Measurements from ENCODE around the gene MMP23B.
"Not testable (repeated sequence)": the region's sequence is repeated elsewhere in the genome, so short reads cannot be mapped to it uniquely, and the experiment has no call there.

Gene MMP23B

DNA sequence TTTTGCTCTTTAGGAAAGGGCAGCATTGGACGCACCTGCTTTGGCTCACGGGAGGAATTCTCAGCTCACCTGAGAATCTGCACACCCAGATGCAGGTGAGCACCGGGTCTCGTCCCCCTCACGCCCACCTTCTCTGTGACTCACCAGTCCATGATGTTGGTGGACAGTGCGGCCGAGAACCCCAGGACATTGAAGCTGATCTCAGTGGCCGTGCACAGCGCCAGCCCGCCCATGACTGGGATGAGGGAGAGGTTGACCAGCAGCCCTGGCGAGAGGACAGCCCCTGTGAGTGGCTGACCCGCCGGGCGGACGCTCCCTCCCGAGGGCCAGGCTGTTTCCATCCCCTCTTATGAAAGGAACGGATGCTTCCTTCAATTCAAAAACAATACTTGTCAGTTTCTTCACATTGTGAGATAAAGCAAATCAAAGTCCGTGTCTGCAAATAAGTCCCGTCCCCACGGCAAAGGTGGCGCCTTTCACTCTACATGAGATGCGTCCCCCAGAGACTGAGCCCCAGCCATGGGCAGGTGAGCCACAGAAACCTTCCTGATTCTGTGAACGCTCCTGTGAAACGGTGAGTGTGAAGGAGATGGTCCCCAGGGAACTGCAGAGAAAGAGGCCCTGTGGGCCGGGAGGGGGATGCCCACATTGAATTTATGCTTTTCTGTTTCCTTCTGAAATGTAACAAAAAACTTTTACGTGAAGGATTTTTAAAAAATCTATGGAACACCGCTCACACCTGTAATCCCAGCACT is 39.6 kb downstream of the MMP23B start:
- TF ChIP-seq, protein P1, sequence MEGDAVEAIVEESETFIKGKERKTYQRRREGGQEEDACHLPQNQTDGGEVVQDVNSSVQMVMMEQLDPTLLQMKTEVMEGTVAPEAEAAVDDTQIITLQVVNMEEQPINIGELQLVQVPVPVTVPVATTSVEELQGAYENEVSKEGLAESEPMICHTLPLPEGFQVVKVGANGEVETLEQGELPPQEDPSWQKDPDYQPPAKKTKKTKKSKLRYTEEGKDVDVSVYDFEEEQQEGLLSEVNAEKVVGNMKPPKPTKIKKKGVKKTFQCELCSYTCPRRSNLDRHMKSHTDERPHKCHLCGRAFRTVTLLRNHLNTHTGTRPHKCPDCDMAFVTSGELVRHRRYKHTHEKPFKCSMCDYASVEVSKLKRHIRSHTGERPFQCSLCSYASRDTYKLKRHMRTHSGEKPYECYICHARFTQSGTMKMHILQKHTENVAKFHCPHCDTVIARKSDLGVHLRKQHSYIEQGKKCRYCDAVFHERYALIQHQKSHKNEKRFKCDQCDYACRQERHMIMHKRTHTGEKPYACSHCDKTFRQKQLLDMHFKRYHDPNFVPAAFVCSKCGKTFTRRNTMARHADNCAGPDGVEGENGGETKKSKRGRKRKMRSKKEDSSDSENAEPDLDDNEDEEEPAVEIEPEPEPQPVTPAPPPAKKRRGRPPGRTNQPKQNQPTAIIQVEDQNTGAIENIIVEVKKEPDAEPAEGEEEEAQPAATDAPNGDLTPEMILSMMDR (IDR thresholded peaks at IDR 0.05; ENCODE audit: extremely low read depth, missing control alignments): no peak
- no peak for DNase-seq (ENCODE audit: low spot score)

DNA sequence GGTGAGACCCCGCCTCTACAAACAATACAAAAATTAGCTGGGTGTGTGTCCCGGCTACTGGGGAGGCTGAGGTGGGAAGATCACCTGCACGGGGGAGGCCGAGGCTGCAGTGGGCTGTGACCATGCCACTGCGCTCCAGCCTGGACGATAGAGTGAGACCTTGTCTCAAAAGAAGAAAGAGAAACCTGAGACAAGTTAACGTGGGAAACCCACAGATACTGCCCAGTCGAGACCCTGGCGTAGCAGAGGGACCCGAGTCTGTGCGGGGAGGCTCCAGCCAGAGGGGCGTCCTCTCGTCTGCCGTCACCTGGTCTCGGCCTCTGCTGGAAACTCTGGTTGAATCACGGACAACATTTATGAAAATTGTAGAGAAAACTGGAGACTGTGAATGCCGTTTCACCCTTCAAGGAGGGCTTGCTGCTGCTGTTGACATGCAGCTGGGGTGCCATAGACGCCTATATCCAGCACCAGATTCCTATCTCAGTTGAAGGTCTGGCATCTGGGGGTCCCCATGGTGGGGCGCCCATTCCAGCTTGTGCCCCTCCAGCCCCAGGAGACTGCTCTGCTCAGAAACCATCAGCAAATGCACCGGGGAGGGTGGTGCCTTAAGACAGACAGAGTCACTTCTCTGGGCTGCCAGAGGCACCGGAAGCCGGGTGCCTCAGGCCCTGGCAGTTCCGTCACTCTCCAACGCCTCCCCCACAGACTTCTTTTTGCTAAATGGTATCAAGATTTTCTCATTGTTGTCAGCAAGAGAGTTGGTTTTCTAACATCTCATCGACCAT is 40.4 kb downstream of the MMP23B start:
- no peak for DNase-seq (ENCODE audit: low spot score)
- TF ChIP-seq, protein P1 (IDR thresholded peaks at IDR 0.05; ENCODE audit: extremely low read depth, missing control alignments): no peak

DNA sequence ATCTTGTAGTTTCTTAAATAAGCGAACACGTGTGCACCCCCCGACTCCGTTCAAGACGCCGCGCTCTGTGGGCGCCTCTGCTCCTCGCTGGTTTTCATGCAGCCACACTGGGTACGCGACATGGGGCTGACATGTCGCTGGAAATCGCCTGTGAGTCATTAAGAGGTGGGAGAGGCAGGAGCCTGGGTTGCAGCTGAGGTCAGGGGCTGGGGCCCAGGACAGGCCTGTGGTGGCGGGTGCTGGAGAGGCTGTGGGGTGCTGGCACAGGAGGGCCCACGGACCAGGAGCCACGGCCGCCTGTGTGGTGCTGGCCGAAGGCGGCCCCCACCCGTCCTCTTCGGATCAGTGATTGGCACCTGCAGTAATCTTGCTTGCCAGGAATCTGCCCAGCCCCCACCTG is 42.8 kb downstream of the MMP23B start:
- DNase-seq (ENCODE audit: low spot score): not testable (repeated sequence)

DNA sequence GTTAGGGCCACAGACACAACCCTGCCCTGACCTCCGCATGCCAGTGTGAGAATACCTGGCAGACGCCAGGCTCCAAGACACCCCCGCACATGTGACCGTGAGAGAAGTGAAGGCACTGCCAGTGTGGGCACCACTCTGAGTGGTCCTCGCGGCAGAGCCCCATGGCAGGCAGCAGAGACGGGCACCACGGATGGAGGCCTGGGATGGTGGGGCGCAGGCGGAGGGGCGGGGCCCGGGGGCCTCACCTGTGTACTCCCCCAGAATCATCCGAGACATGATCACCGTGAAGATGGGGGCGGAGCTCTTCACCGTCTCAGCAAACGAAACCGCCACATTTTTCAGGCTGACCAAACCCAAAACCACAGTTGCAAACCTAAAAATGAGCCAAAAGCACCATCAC is 43.2 kb downstream of the MMP23B start:
- not testable (repeated sequence) for DNase-seq (ENCODE audit: low spot score)

DNA sequence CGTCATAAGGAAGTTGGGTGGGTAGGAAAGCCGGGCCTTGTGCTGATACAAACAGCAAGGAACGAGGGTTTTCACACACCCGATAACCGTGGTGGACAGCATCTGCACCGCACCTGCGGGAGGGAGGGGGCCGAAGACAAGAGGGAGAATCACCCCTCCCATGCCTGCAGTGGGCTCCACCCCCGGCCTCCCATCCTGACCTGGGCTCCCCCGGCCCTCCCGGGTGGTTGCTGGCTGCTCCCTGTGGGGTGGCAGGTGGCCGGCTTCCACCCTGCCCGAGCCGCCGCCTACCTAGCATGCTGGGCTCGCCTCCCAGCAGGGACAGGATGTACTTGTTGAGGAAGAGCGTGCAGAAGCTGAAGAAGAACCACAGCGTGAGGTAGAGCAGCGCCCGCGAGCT is 44.1 kb downstream of the MMP23B start:
- not testable (repeated sequence) for DNase-seq (ENCODE audit: low spot score)

DNA sequence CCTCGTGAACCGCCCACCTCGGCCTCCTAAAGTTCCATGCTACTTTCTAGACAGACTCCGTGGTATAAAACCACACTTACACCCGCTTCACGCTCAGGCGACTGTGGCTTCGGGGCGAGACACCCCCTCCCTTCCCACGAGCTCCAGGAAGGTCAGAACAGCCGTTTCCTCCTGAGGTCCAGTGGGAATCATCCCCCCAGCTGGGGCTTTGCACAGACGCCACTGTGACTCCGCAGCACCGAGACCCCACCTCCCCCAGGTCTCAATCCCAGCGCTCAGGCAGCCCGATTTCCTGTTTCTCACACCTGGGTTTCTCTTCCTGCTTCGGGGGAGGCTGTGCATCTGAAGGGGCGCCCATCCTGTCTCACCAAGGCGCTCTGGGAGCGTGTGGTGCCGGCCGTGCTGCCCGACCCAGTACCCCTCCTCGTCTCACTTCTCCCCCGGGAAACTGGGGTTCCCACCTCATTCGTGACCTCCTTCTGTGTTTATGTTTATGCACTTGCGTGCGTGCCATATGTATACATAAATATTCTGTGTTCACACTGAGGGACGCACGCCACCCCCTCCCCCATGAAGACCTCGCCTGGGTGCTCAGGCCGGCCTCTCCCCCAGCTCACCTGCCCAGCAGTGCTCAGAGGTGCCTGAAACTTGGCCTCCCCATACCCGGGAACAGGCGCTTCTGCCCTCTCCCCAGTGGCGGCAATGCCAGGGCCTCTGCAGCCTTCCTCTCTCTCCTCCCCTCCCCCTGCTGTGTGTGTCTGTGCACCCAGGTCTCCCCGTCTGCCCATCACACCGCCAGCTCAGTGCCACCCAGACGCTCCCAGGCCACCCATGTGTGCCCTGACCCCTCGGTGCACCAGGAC is 46.0 kb downstream of the MMP23B start:
- TF ChIP-seq, protein P1 (IDR thresholded peaks at IDR 0.05; ENCODE audit: extremely low read depth, missing control alignments): no peak
- DNase-seq (ENCODE audit: low spot score): peak; percentile 86

DNA sequence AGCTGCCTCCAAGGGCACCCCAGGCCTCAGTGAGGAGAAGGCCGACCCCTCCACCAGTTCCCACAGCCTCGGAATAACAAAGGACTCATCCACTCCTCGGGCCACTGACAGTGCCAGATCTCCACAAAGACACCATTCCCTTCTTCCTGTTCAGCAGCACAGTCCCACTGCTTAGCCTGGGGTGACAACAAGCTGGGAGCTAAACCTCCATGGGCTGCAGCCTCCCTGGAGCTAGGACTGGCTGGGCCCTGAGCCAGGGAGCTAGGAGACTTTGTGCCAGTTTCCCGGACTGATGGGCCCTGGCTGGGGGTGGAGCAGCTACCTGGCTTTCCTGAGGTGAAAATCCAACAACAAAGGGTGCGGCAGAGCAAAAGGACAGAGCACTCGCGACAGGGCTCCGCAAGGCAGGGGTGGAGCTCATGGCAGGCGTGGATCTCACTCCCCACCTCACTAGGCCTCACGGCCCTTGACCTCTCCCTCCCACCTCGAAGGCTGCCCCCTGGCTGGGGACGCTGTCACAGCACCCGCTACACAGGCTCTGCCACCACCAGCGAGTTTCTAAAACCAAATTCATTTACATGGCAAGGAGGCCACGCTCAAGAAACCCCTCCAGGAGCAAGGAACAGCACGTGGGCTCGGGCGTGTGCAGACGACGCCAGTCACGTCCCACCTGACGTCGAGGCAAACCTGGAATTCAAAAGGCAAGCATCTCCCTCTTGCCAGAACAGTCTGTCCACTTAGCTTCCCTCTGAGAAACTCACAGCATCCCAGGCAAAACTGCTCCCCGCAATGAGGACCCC is 46.8 kb downstream of the MMP23B start:
- peak; percentile 72 for DNase-seq (ENCODE audit: low spot score)
- TF ChIP-seq, protein P1 (IDR thresholded peaks at IDR 0.05; ENCODE audit: extremely low read depth, missing control alignments): no peak

DNA sequence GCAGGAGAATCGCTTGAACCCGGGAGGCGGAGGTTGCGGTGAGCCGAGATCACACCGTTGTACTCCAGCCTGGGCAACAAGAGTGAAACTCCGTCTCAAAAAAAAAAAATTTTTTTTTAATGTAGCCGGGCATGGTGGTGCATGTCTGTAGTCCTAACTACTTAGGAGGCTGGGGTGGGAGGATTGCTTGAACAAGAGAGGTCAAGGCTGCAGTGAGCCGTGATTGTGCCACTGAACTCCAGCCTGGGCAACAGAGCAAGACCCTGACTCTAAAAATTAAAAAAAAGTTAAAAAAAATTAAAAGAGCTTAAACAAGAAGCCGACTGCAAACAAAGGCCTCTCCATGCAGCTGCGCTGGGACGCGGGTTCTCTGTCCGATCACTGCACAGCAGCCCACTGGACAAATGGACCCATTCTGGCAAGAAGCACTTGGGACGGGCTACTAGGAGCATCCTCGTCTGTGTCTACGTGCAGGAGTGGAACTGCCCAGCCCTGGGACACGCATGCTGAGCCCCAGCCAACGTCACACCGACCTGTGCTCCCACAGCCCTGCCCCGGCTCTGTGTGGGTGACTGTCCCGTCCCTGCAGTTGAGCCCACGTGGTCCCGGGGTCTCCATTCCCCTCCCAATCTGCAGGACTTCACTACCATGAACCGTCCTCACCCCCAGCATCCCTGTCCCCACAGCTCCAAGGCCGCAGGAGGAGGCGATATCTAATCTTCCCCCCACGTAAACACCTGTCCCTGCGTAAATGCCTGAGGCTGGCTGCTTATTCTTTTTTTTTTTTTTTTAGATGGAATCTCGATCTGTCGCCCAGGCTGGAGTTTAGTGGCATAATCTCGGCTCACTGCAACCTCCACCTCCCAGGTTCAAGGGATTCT is 48.3 kb downstream of the MMP23B start:
- TF ChIP-seq, protein P1 (IDR thresholded peaks at IDR 0.05; ENCODE audit: extremely low read depth, missing control alignments): no peak
- no peak for DNase-seq (ENCODE audit: low spot score)

Measured in GM20000 (cell line).